GM23338 (cell line): ENCODE measurements around the gene JPH4. TPM values are rescaled to one million over a fixed set of nuclear protein-coding genes. Genes with fewer than 3 reads are reported as not detected.

Source experiments
- ATAC-seq: fragments of 200-7000 bp; cut with Tn5 transposase; 3 replicates; pipeline ENCODE4 v1.9.1; 2020
- DNase-seq: peaks from one replicate; pipeline ENCODE4 v3.0.0-alpha.2; 2015; ENCODE audit warnings: low spot score
- H2AFZ ChIP-seq: fragments of 200-600 bp; sonication (generic); 2 replicates; pipeline ENCODE4 v1.8.0; 2016; ENCODE audit warnings: antibody characterized with exemption, mild to moderate bottlenecking, moderate library complexity
- H3F3A ChIP-seq: fragments of 200-600 bp; sonication (generic); replicated peaks from 2 replicates; pipeline ENCODE4 v1.8.0; 2017; ENCODE audit warnings: antibody characterized with exemption, mixed run types, low read depth
- H3K27ac ChIP-seq: fragments of 200-600 bp; sonication (generic); 2 replicates; pipeline ENCODE4 v1.6.1; 2016; ENCODE audit warnings: low read depth
- H3K27me3 ChIP-seq: fragments of 200-600 bp; sonication (generic); 2 replicates; pipeline ENCODE4 v1.8.0; 2016; ENCODE audit warnings: mild to moderate bottlenecking, mixed run types, moderate library complexity; ENCODE audit not compliant: insufficient read depth
- H3K36me3 ChIP-seq: fragments of 200-600 bp; sonication (generic); 2 replicates; pipeline ENCODE4 v1.8.0; 2016; ENCODE audit warnings: mild to moderate bottlenecking; ENCODE audit not compliant: insufficient read depth
- H3K4me1 ChIP-seq: fragments of 200-600 bp; sonication (generic); 2 replicates; pipeline ENCODE4 v1.8.0; 2016; ENCODE audit warnings: mild to moderate bottlenecking, moderate library complexity; ENCODE audit not compliant: insufficient read depth
- H3K4me2 ChIP-seq: fragments of 200-600 bp; sonication (generic); 2 replicates; pipeline ENCODE4 v1.7.1; 2017; ENCODE audit warnings: mixed run types
- H3K4me3 ChIP-seq: fragments of 200-600 bp; sonication (generic); 2 replicates; pipeline ENCODE4 v1.6.1; 2016; ENCODE audit warnings: mixed run types
- H3K79me2 ChIP-seq: fragments of 200-600 bp; sonication (generic); replicated peaks from 2 replicates; pipeline ENCODE4 v1.8.0; 2017; ENCODE audit warnings: mild to moderate bottlenecking; ENCODE audit not compliant: insufficient read depth
- H3K9me2 ChIP-seq: fragments of 200-600 bp; sonication (generic); 2 replicates; pipeline ENCODE4 v1.8.0; 2017; ENCODE audit not compliant: insufficient read depth
- H4K20me1 ChIP-seq: fragments of 200-600 bp; sonication (generic); replicated peaks from 2 replicates; pipeline ENCODE4 v1.8.0; 2017; ENCODE audit warnings: mild to moderate bottlenecking; ENCODE audit not compliant: insufficient read depth
- H3K27ac Mint-ChIP-seq: 2 replicates; pipeline ENCODE4 v1.8.0; 2020; ENCODE audit warnings: inconsistent platforms, mild to moderate bottlenecking, moderate library complexity, mixed read lengths
- H3K27me3 Mint-ChIP-seq: 3 replicates; pipeline ENCODE4 v1.8.0; 2022; ENCODE audit warnings: low read depth, mild to moderate bottlenecking, moderate library complexity, mixed read lengths, inconsistent platforms; ENCODE audit not compliant: insufficient read depth, poor library complexity
- H3K36me3 Mint-ChIP-seq: 3 replicates; pipeline ENCODE4 v1.8.0; 2021; ENCODE audit warnings: low read depth, mild to moderate bottlenecking, inconsistent platforms, moderate library complexity, mixed read lengths
- H3K4me1 Mint-ChIP-seq: 3 replicates; pipeline ENCODE4 v1.8.0; 2020; ENCODE audit warnings: mild to moderate bottlenecking, inconsistent platforms, mixed read lengths
- H3K4me3 Mint-ChIP-seq: 3 replicates; pipeline ENCODE4 v1.8.0; 2021; ENCODE audit warnings: moderate library complexity, mild to moderate bottlenecking, inconsistent platforms, mixed read lengths
- H3K9me3 Mint-ChIP-seq: 3 replicates; pipeline ENCODE4 v1.8.0; 2020; ENCODE audit warnings: moderate library complexity, mild to moderate bottlenecking, inconsistent platforms, mixed read lengths
- CTCF ChIP-seq, 2 experiments: fragments of 200-600 bp in 1 of 2; sonication (generic) in 1 of 2; conservative IDR thresholded peaks; 2 replicates each; pipeline versions ENCODE4 v1.5.1 to v1.6.1; 2016 to 2017; ENCODE audit warnings: antibody characterized with exemption in 2 of 2, low read depth in 2 of 2, mild to moderate bottlenecking in 2 of 2, moderate library complexity in 1 of 2
- ETS1 ChIP-seq: IDR thresholded peaks from 2 replicates; pipeline ENCODE4 v1.6.1; 2016; ENCODE audit warnings: antibody characterized with exemption
- EZH2 ChIP-seq: fragments of 200-600 bp; sonication (generic); IDR thresholded peaks from one replicate; pipeline ENCODE4 v1.8.0; 2017; ENCODE audit warnings: antibody characterized with exemption, mild to moderate bottlenecking, low read depth; ENCODE audit not compliant: unreplicated experiment
- JUNB ChIP-seq: IDR thresholded peaks from one replicate; pipeline ENCODE4 v1.6.1; 2016; ENCODE audit warnings: antibody characterized with exemption; ENCODE audit not compliant: unreplicated experiment
- NANOG ChIP-seq: IDR thresholded peaks from 2 replicates; pipeline ENCODE4 v1.6.1; 2016; ENCODE audit warnings: antibody characterized with exemption, borderline replicate concordance
- REST ChIP-seq: IDR thresholded peaks from one replicate; pipeline ENCODE4 v1.6.1; 2018; ENCODE audit warnings: antibody characterized with exemption; ENCODE audit not compliant: unreplicated experiment
- ZNF114 ChIP-seq: fragments of 250-450 bp; sonication (Bioruptor Pico); IDR thresholded peaks from 2 replicates; pipeline ENCODE4 v1.5.0; 2020; ENCODE audit warnings: mild to moderate bottlenecking, moderate library complexity
- ZNF331 ChIP-seq: fragments of 250-450 bp; sonication (Bioruptor Pico); IDR thresholded peaks from 2 replicates; pipeline ENCODE4 v1.5.0; 2020; ENCODE audit warnings: low read depth, mild to moderate bottlenecking, moderate library complexity
- polyA plus RNA-seq: library from polyadenylated mRNA; unstranded; fragments of >200 nt; fragmentation: Nextera tagmentation; extraction: Ambion mirVana; gene quantifications from 2 replicates; pipeline ENCODE4 v1.2.1, GENCODE V29; 2016
- total RNA-seq: library from RNA; depleted of rRNA; stranded (reverse); fragments of >200 nt; shearing (Covaris generic); gene quantifications from 2 replicates; pipeline ENCODE4 v1.2.3, GENCODE V29; 2014

The JPH4 gene
- total and polyA plus RNA-seq, 2 experiments from 2014 or later = 11.0 to 29.9 TPM

- Mint-ChIP-seq H3K27me3 (peaks cover 36% of the 10 kb centered on the region), H3K27ac (peak overlapping the region; percentile 53; the same call in 1 of the 2 replicates), H3K9me3 (peaks cover 4% of the 10 kb centered on the region; the same call in 1 of the 3 replicates), H3K4me3 (peak overlapping the region; percentile 96), H3K36me3 (peaks cover 31% of the 10 kb centered on the region), H3K4me1 (peaks cover 49% of the 10 kb centered on the region)
- Histone ChIP-seq H2AFZ (no peak overlapping the region), H3K4me3 (peak overlapping the region; percentile 43), H3K9me2 (no peaks in the 10 kb centered on the region), H3K79me2 (no peaks in the 10 kb centered on the region), H3K36me3 (no peaks in the 10 kb centered on the region), H3K4me2 (peak overlapping the region; percentile 86), H3K4me1 (peaks cover 31% of the 10 kb centered on the region), H3F3A (peaks cover 15% of the 10 kb centered on the region), H3K27ac (peak overlapping the region; percentile 78; the same call in 1 of the 2 replicates), H3K27me3 (no peaks in the 10 kb centered on the region), H4K20me1 (peaks cover 2% of the 10 kb centered on the region; the same call in 1 of the 2 replicates)
- peak; percentile 27 for ATAC-seq
- TF ChIP-seq CTCF (conservative IDR thresholded peaks at IDR 0.05; ENCODE audit: low read depth in 2 of 2) = peak; percentile 64 to 69
- TF ChIP-seq ZNF331 (CRISPR knock-in tag) = no peak
- no peak for TF ChIP-seq ETS1
- no peak for TF ChIP-seq EZH2
- no peak for TF ChIP-seq NANOG
- peak; percentile 79 for DNase-seq
These were observed 9.8 kb downstream of the JPH4 start for GRCh38 chr14:23568600-23569331.

GRCh38 chr14:23568021-23568599 is 10.5 kb downstream of the JPH4 start:
- H3K36me3 Mint-ChIP-seq = peaks cover 31% of the 10 kb centered on the region

More at GRCh38 chr14:23568021-23568599, 10.5 kb downstream of the JPH4 start:
- Mint-ChIP-seq H3K9me3 (peaks cover 4% of the 10 kb centered on the region; the same call in 1 of the 3 replicates), H3K4me1 (peaks cover 44% of the 10 kb centered on the region), H3K27me3 (peaks cover 36% of the 10 kb centered on the region), H3K4me3 (peak overlapping the region; percentile 96), H3K27ac (0 out of 2 replicates have a peak overlapping the region, but pooled peaks have one; percentile 90)
- H3K4me1 ChIP-seq = peaks cover 31% of the 10 kb centered on the region
- H3K4me2 ChIP-seq = peak overlapping the region; percentile 86
- no peaks in the 10 kb centered on the region for H3K9me2 ChIP-seq
- H3K36me3 ChIP-seq = no peaks in the 10 kb centered on the region
- no peaks in the 10 kb centered on the region for H4K20me1 ChIP-seq
- no peaks in the 10 kb centered on the region for H3K79me2 ChIP-seq
- peak overlapping the region; percentile 91 for H3K27ac ChIP-seq
- DNase-seq (no peak), ATAC-seq (no peak)
- peaks cover 15% of the 10 kb centered on the region for H3F3A ChIP-seq
- no peaks in the 10 kb centered on the region for H3K27me3 ChIP-seq
- TF ChIP-seq CTCF (conservative IDR thresholded peaks at IDR 0.05; ENCODE audit: low read depth in 2 of 2) = no peak
- no peak for TF ChIP-seq REST
- TF ChIP-seq JUNB = no peak
- no peak for TF ChIP-seq ZNF331 (CRISPR knock-in tag)
- TF ChIP-seq ETS1 = no peak
- TF ChIP-seq EZH2 = no peak
- no peak for TF ChIP-seq ZNF114 (CRISPR knock-in tag)
- H3K4me3 ChIP-seq = peak overlapping the region; percentile 80
- no peak overlapping the region for H2AFZ ChIP-seq
